Measurements from ENCODE around the gene ATP5PO. TPM values are rescaled to one million over a fixed set of nuclear protein-coding genes. Genes with fewer than 3 reads are reported as not detected.

ATP5PO gene
- total RNA-seq, 1 experiment from 2014 or later: 232 TPM

DNA sequence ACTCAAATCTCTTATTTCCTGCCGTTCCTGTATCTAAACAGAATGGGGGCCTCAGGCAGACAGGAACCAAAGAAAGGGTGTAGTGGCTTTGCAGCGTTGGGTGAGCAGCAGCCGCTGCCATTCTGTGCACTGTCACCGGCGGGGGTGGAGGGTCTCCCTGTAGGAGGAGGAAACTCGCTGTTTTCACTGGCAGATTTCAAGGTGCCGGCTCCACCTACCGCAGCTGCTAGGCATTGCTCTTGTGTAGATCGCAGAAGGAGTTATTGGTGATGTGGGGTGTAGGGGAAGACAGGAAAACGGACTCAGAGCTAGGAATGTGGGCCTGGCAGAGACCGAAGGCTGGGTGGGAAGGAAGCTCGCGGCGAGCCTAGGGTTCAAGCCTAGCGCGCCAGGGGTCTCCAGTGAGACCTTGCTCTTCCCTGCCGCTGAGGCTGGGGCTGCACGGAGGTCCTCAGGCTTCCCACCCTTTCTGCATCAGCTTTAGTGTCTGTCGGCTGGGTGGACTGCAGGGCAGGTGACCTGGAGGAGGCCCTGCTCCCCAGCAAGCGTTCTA is 20.8 kb downstream of the ATP5PO start:
- no peak overlapping the region for H3K4me3 ChIP-seq (ENCODE audit: low read depth, low read length)
- ChIA-PET POLR2A (no interaction called here), CTCF (interaction anchor here (0.6 to 0.9 kb wide), 6 partner anchors 66 to 439 kb away, joined by 3 to 6 read pairs (median 3); no protein-coding TSS in a partner anchor)
- no peaks in the 10 kb centered on the region for H3K9me3 ChIP-seq
- intact Hi-C loops (cut with micrococcal nuclease; ENCODE audit: unreplicated experiment): loop anchor here (2.0 to 5.0 kb wide), 2 partner anchors 73 to 290 kb away; no protein-coding TSS in a partner anchor
- peak overlapping the region; percentile 58 for H3K27ac Mint-ChIP-seq (ENCODE audit: unreplicated experiment)
- BruUV-seq (replicated peaks): no TSS peak
- no peaks in the 10 kb centered on the region for H3K27me3 ChIP-seq (replicated peaks; ENCODE audit: control insufficient read depth, insufficient read depth, low read length)
- H3K4me1 Mint-ChIP-seq (ENCODE audit: low read depth, unreplicated experiment): peaks cover 11% of the 10 kb centered on the region
- TF ChIP-seq, protein P1, sequence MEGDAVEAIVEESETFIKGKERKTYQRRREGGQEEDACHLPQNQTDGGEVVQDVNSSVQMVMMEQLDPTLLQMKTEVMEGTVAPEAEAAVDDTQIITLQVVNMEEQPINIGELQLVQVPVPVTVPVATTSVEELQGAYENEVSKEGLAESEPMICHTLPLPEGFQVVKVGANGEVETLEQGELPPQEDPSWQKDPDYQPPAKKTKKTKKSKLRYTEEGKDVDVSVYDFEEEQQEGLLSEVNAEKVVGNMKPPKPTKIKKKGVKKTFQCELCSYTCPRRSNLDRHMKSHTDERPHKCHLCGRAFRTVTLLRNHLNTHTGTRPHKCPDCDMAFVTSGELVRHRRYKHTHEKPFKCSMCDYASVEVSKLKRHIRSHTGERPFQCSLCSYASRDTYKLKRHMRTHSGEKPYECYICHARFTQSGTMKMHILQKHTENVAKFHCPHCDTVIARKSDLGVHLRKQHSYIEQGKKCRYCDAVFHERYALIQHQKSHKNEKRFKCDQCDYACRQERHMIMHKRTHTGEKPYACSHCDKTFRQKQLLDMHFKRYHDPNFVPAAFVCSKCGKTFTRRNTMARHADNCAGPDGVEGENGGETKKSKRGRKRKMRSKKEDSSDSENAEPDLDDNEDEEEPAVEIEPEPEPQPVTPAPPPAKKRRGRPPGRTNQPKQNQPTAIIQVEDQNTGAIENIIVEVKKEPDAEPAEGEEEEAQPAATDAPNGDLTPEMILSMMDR (IDR thresholded peaks at IDR 0.05; ENCODE audit: insufficient read depth in 1 of 2, low read depth in 1 of 2, low read length in 1 of 2, severe bottlenecking in 1 of 2, unreplicated experiment in 1 of 2): peak; percentile 54 to 84
- H3K36me3 Mint-ChIP-seq (ENCODE audit: insufficient read depth, unreplicated experiment): peaks cover 9% of the 10 kb centered on the region
- H3K4me3 Mint-ChIP-seq (ENCODE audit: unreplicated experiment): peak overlapping the region; percentile 58
- no peaks in the 10 kb centered on the region for H3K36me3 ChIP-seq (ENCODE audit: control insufficient read depth, insufficient read depth, low read length)
- no peaks in the 10 kb centered on the region for H3K9me3 Mint-ChIP-seq (ENCODE audit: unreplicated experiment)
- H3K4me1 ChIP-seq: no peaks in the 10 kb centered on the region
- DNase-seq: peak; percentile 83 to 87
- no peaks in the 10 kb centered on the region for H3K27me3 Mint-ChIP-seq (ENCODE audit: insufficient read depth, unreplicated experiment)

DNA sequence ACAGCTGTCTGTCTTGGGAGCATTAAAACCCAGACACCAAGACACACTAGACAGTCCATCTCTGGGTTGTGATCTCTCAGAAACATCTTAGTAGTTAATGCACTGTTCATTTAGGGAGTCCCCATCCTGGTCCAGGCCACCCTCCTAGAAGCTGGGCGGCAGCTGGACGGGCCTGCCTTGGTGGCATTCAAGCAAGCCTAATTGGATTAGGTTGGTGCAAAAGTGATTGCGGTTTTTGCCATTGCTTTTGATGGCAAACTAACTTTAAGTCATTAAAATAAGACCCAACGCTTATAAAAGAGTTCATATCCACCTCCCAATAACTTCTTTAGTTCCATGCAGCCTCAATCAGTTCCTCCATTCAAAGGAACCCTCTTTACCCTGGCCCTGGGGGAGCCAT is 21.7 kb downstream of the ATP5PO start:
- H3K36me3 ChIP-seq (ENCODE audit: control insufficient read depth, insufficient read depth, low read length): no peaks in the 10 kb centered on the region
- TF ChIP-seq, protein P1 (IDR thresholded peaks at IDR 0.05; ENCODE audit: insufficient read depth in 1 of 2, low read depth in 1 of 2, low read length in 1 of 2, severe bottlenecking in 1 of 2, unreplicated experiment in 1 of 2): no peak
- no peaks in the 10 kb centered on the region for H3K9me3 ChIP-seq
- H3K4me1 ChIP-seq: no peaks in the 10 kb centered on the region
- BruUV-seq (replicated peaks): no TSS peak
- Mint-ChIP-seq H3K4me3 (ENCODE audit: unreplicated experiment) (no peak overlapping the region), H3K27me3 (ENCODE audit: insufficient read depth, unreplicated experiment) (no peaks in the 10 kb centered on the region), H3K4me1 (ENCODE audit: low read depth, unreplicated experiment) (peaks cover 11% of the 10 kb centered on the region), H3K36me3 (ENCODE audit: insufficient read depth, unreplicated experiment) (peaks cover 9% of the 10 kb centered on the region), H3K9me3 (ENCODE audit: unreplicated experiment) (no peaks in the 10 kb centered on the region), H3K27ac (ENCODE audit: unreplicated experiment) (no peak overlapping the region)
- H3K4me3 ChIP-seq (ENCODE audit: low read depth, low read length): no peak overlapping the region
- DNase-seq: no peak
- ChIA-PET CTCF (no interaction called here), POLR2A (no interaction called here)
- no peaks in the 10 kb centered on the region for H3K27me3 ChIP-seq (replicated peaks; ENCODE audit: control insufficient read depth, insufficient read depth, low read length)
- intact Hi-C loops (cut with micrococcal nuclease; ENCODE audit: unreplicated experiment): loop anchor here (2.0 to 5.0 kb wide), 2 partner anchors 72 to 289 kb away; no protein-coding TSS in a partner anchor

DNA sequence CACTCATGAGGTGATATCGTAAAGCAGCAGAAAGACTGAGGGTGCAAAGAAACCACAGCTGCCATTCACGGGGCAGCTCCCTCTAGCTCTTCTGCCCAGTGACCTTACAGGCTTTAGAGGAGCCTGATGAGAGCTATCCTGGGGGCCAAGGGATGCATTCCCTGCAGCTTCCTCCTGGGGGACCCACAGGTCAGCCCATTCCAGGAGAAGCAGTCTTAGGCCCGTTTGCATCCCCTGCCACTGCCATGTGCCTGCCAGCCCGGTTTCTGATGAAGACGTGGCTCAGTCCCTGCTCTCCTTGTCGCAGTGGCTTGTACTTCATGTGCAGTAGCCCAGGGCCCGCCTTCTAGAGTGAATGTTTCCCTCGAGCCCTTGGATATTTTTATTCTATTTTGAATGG is 22.8 kb downstream of the ATP5PO start:
- no peaks in the 10 kb centered on the region for H3K36me3 ChIP-seq (ENCODE audit: control insufficient read depth, insufficient read depth, low read length)
- TF ChIP-seq, protein P1 (IDR thresholded peaks at IDR 0.05; ENCODE audit: insufficient read depth in 1 of 2, low read depth in 1 of 2, low read length in 1 of 2, severe bottlenecking in 1 of 2, unreplicated experiment in 1 of 2): no peak
- intact Hi-C loops (cut with micrococcal nuclease; ENCODE audit: unreplicated experiment): loop anchor here (5.0 kb wide), 1 partner anchor 71 kb away; no protein-coding TSS in a partner anchor
- BruUV-seq (replicated peaks): no TSS peak
- H3K27me3 Mint-ChIP-seq (ENCODE audit: insufficient read depth, unreplicated experiment): no peaks in the 10 kb centered on the region
- no peaks in the 10 kb centered on the region for H3K9me3 ChIP-seq
- H3K27me3 ChIP-seq (replicated peaks; ENCODE audit: control insufficient read depth, insufficient read depth, low read length): no peaks in the 10 kb centered on the region
- H3K4me3 ChIP-seq (ENCODE audit: low read depth, low read length): no peak overlapping the region
- no peak overlapping the region for H3K4me3 Mint-ChIP-seq (ENCODE audit: unreplicated experiment)
- peaks cover 9% of the 10 kb centered on the region for H3K36me3 Mint-ChIP-seq (ENCODE audit: insufficient read depth, unreplicated experiment)
- peak in 1 of 2 experiments; percentile 17 for DNase-seq
- POLR2A ChIA-PET: no interaction called here
- H3K4me1 Mint-ChIP-seq (ENCODE audit: low read depth, unreplicated experiment): peaks cover 11% of the 10 kb centered on the region
- CTCF ChIA-PET: no interaction called here
- H3K4me1 ChIP-seq: no peaks in the 10 kb centered on the region
- no peaks in the 10 kb centered on the region for H3K9me3 Mint-ChIP-seq (ENCODE audit: unreplicated experiment)
- H3K27ac Mint-ChIP-seq (ENCODE audit: unreplicated experiment): no peak overlapping the region

Measured in Caco-2 (cell line).